PC-9 (cell line): ENCODE results near the gene ANKRD16. TPM values are rescaled to one million over a fixed set of nuclear protein-coding genes. Genes with fewer than 3 reads are reported as not detected.
"Not testable (repeated sequence)": the region's sequence is repeated elsewhere in the genome, so short reads cannot be mapped to it uniquely, and the experiment has no call there.

Experiments used
- BruUV-seq: library from RNA; stranded (reverse); fragments of 400-500 nt; replicated peaks from 2 replicates; lab custom pipeline; 2021; lab: Mats Ljungman, UMichigan
- CTCF ChIA-PET: fragments of 300-600 bp; sonication (Branson Sonifier 250); formaldehyde crosslinking; loops from one replicate; lab custom pipeline; 2022; ENCODE audit warnings: antibody characterized with exemption; lab: Charles Lee
- POLR2A ChIA-PET: fragments of 300-600 bp; sonication (Branson Sonifier 250); formaldehyde crosslinking; loops from one replicate; lab custom pipeline; 2022; ENCODE audit warnings: antibody characterized with exemption; ENCODE audit not compliant: unreplicated experiment; lab: Charles Lee
- DNase-seq, 2 experiments: peaks; one replicate each; pipeline versions ENCODE4 v3.0.0 to v3.0.0-alpha.2; 2015 to 2022; ENCODE audit warnings: mixed read lengths in 1 of 2
- H2AFZ ChIP-seq: fragments of 200-600 bp; sonication (generic); 2 replicates; pipeline ENCODE4 v1.8.1; 2017; ENCODE audit warnings: antibody characterized with exemption
- H3F3A ChIP-seq: fragments of 200-600 bp; sonication (generic); 2 replicates; pipeline ENCODE4 v1.8.1; 2017; ENCODE audit warnings: antibody characterized with exemption, mild to moderate bottlenecking, low read depth; ENCODE audit not compliant: insufficient read depth
- H3K27ac ChIP-seq: fragments of 200-600 bp; sonication (generic); 2 replicates; pipeline ENCODE4 v1.6.1; 2016; ENCODE audit warnings: mixed run types
- H3K27me3 ChIP-seq: fragments of 200-600 bp; sonication (generic); 2 replicates; pipeline ENCODE4 v1.6.1; 2016; ENCODE audit warnings: low read depth, mixed run types; ENCODE audit not compliant: insufficient read depth
- H3K36me3 ChIP-seq: fragments of 200-600 bp; sonication (generic); 2 replicates; pipeline ENCODE4 v1.6.1; 2016; ENCODE audit warnings: low read depth, mixed run types
- H3K4me1 ChIP-seq: fragments of 200-600 bp; sonication (generic); replicated peaks from 2 replicates; pipeline ENCODE4 v1.6.1; 2016; ENCODE audit warnings: mixed run types; ENCODE audit not compliant: insufficient read depth
- H3K4me2 ChIP-seq: fragments of 200-600 bp; sonication (generic); 2 replicates; pipeline ENCODE4 v1.6.1; 2017; ENCODE audit warnings: mixed run types
- H3K4me3 ChIP-seq: fragments of 200-600 bp; sonication (generic); 2 replicates; pipeline ENCODE4 v1.6.1; 2016; ENCODE audit warnings: mixed run types
- H3K79me2 ChIP-seq: fragments of 200-600 bp; sonication (generic); 2 replicates; pipeline ENCODE4 v1.6.1; 2017; ENCODE audit warnings: low read depth, mixed run types
- H3K9me2 ChIP-seq: fragments of 200-600 bp; sonication (generic); 2 replicates; pipeline ENCODE4 v1.8.1; 2017; ENCODE audit warnings: mild to moderate bottlenecking; ENCODE audit not compliant: insufficient read depth
- H3K9me3 ChIP-seq: fragments of 200-600 bp; sonication (generic); 2 replicates; pipeline ENCODE4 v1.8.1; 2016; ENCODE audit warnings: low read depth; ENCODE audit not compliant: insufficient read depth
- H4K20me1 ChIP-seq: fragments of 200-600 bp; sonication (generic); 2 replicates; pipeline ENCODE4 v1.8.1; 2017; ENCODE audit not compliant: insufficient read depth
- CTCF ChIP-seq: fragments of 200-600 bp; sonication (generic); conservative IDR thresholded peaks from 2 replicates; pipeline ENCODE4 v1.6.1; 2017; ENCODE audit warnings: mixed run types, antibody characterized with exemption, mild to moderate bottlenecking, moderate library complexity
- EZH2 ChIP-seq: fragments of 200-600 bp; sonication (generic); IDR thresholded peaks from 2 replicates; pipeline ENCODE4 v1.8.0; 2017; ENCODE audit warnings: antibody characterized with exemption, low read depth
- intact Hi-C: fragments of 100-400 bp; cut with micrococcal nuclease; formaldehyde crosslinking; loops from one replicate; pipeline ENCODE4 v1.10.0; 2022; ENCODE audit not compliant: unreplicated experiment
- total RNA-seq: library from RNA; stranded (reverse); gene quantifications from 2 replicates; pipeline ENCODE4 v1.2.3, GENCODE V29; 2021

The ANKRD16 gene
- total RNA-seq, 1 experiment from 2014 or later, result 9.8 TPM

- Histone ChIP-seq H2AFZ (no peak overlapping the region), H3K79me2 (no peaks in the 10 kb centered on the region), H3K4me1 (peaks cover 10% of the 10 kb centered on the region), H3K4me2 (no peak overlapping the region), H3K4me3 (no peak overlapping the region), H3F3A (peaks cover 12% of the 10 kb centered on the region; the same call in 1 of the 2 replicates), H4K20me1 (no peaks in the 10 kb centered on the region), H3K27me3 (no peaks in the 10 kb centered on the region), H3K36me3 (no peaks in the 10 kb centered on the region), H3K27ac (no peak overlapping the region), H3K9me2 (no peaks in the 10 kb centered on the region), H3K9me3 (no peaks in the 10 kb centered on the region)
- BruUV-seq, result no TSS peak
- POLR2A ChIA-PET, result no interaction called here
- DNase-seq, result no peak
- intact Hi-C loops, result no loop called here
- CTCF ChIA-PET, result no interaction called here
- TF ChIP-seq CTCF, result no peak
- no peak for TF ChIP-seq EZH2
These were observed 33.0 kb downstream of the ANKRD16 start for GRCh38 chr10:5856701-5857004.

GRCh38 chr10:5855979-5856700, 33.6 kb downstream of the ANKRD16 start:
- H3K27ac ChIP-seq, result no peak overlapping the region
- H3K27me3 ChIP-seq, result no peaks in the 10 kb centered on the region
- peaks cover 7% of the 10 kb centered on the region; the same call in 1 of the 2 replicates for H3F3A ChIP-seq
- intact Hi-C loops, result no loop called here
- no peak for DNase-seq
- TF ChIP-seq EZH2 (no peak), CTCF (no peak)
- no peaks in the 10 kb centered on the region for H3K36me3 ChIP-seq
- H3K4me1 ChIP-seq, result peaks cover 5% of the 10 kb centered on the region; the same call in 1 of the 2 replicates
- H3K4me3 ChIP-seq, result no peak overlapping the region
- CTCF ChIA-PET, result interaction anchor here (0.6 kb wide), 1 partner anchor 128 kb away, joined by 3 read pairs; no protein-coding TSS in a partner anchor
- no peak overlapping the region for H3K4me2 ChIP-seq
- H3K79me2 ChIP-seq, result no peaks in the 10 kb centered on the region
- no peaks in the 10 kb centered on the region for H3K9me2 ChIP-seq
- H4K20me1 ChIP-seq, result no peaks in the 10 kb centered on the region
- BruUV-seq, result no TSS peak
- H3K9me3 ChIP-seq, result no peaks in the 10 kb centered on the region
- no peak overlapping the region for H2AFZ ChIP-seq
- POLR2A ChIA-PET, result no interaction called here

GRCh38 chr10:5854131-5854475, 35.6 kb downstream of the ANKRD16 start:
- POLR2A ChIA-PET, result interaction anchor here (0.6 kb wide), 2 partner anchors 9 to 145 kb away, joined by 3 to 4 read pairs; no protein-coding TSS in a partner anchor
- no TSS peak for BruUV-seq
- Histone ChIP-seq H3K4me3 (no peak overlapping the region), H3K9me2 (no peaks in the 10 kb centered on the region), H4K20me1 (no peaks in the 10 kb centered on the region), H2AFZ (no peak overlapping the region), H3K79me2 (no peaks in the 10 kb centered on the region), H3K36me3 (no peaks in the 10 kb centered on the region), H3K27me3 (no peaks in the 10 kb centered on the region), H3K9me3 (no peaks in the 10 kb centered on the region), H3K4me2 (no peak overlapping the region), H3K4me1 (no peaks in the 10 kb centered on the region), H3K27ac (no peak overlapping the region), H3F3A (no peaks in the 10 kb centered on the region)
- intact Hi-C loops, result no loop called here
- CTCF ChIA-PET, result no interaction called here
- no peak for TF ChIP-seq CTCF
- no peak for TF ChIP-seq EZH2
- no peak for DNase-seq

- H3F3A ChIP-seq, intact Hi-C loops, BruUV-seq, H3K4me3 ChIP-seq, H2AFZ ChIP-seq, POLR2A ChIA-PET, H3K27ac ChIP-seq, H3K4me1 ChIP-seq, H4K20me1 ChIP-seq, H3K4me2 ChIP-seq, H3K36me3 ChIP-seq, H3K27me3 ChIP-seq, H3K9me3 ChIP-seq, DNase-seq, H3K79me2 ChIP-seq, H3K9me2 ChIP-seq: not testable (repeated sequence)
- CTCF ChIA-PET, result interaction anchor here (0.7 kb wide), 1 partner anchor 59 kb away, joined by 16 read pairs; no protein-coding TSS in a partner anchor
These were observed 43.0 kb downstream of the ANKRD16 start for GRCh38 chr10:5846667-5847066.
